Measurements from ENCODE around the gene CALML4.
"Not testable (repeated sequence)": the region's sequence is repeated elsewhere in the genome, so short reads cannot be mapped to it uniquely, and the experiment has no call there.

CALML4 gene

DNA sequence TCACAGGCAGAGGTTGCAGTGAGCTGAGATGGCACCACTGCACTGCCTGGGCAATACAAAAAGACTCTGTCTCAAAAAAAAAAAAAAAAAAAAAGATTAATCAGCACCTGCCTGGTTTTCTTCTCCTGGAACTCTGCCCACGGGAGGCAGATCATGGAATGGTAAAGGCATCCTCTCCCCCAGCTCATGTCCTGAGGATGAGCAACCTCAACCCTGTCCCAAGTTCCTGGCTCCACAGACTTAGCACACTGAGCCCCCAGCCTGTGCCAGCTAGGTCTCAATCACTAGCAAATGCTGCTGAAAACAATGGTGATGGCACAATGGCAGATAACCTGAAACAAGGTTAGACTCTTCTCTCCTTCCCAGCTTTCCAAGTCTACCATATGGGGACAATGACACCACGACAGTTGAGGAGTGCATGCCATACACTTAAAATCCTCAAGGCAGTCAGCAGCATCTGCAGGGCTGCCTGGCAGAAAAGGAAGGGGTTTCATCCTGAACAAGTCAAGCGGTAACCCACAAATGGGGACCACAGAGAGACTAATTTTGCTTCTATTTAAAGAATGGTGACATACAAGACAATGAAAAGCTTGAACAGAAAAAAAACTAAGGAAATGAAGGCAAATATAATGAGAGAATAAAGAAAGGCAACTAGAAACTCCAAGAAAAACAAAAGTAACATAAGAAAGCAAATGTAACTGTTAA, 19.6 kb upstream of the CALML4 start:
- no peak for DNase-seq (ENCODE audit: low spot score)

DNA sequence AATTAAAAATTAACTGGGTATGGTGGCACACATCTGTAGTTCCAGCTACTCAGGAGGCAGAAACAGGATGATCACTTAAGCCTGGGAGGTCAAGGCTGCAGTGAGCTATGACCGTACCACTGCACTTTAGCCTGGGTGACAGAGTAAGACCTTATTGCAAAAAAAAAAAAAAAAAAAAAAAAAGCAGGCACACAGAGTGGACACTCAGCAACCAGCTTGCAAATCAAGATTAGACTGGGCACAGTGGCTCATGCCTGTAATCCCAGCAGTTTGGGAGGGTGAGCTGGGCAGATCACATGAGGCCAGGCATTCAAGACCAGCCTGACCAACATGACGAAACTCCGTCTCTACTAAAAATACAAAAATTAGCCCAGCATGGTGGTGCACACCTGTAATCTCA, 19.0 kb upstream of the CALML4 start:
- no peak for DNase-seq (ENCODE audit: low spot score)

DNA sequence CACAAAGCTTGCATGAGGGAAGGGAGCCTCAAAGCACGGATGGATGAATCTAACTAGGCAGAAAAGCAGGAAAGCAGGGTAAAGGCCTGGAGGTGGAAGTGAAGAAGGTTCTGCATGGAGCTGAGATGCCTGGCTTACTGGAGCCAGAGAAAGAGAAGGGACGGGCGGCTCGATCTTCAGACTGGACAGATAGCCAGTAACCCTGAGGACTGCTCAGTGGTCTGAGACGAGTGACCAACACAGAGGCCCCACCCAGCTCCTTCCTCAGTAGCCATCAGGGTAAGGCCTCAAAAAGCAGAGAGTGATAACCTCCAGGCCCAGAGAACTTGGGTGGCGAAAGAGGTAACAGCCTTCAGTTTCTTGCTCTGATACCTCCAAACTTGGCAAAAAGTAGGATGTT, 18.0 kb upstream of the CALML4 start:
- DNase-seq (ENCODE audit: low spot score), result no peak

DNA sequence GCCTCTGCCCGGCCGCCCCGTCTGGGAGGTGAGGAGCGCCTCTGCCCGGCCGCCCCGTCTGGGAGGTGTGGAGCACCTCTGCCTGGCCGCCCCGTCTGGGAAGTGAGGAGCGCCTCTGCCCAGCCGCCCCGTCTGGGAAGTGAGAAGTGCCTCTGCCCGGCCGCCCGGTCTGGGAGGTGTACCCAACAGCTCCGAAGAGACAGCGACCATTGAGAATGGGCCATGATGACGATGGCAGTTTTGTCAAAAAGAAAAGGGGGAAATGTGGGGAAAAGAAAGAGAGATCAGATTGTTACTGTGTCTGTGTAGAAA, 17.3 kb upstream of the CALML4 start:
- DNase-seq (ENCODE audit: low spot score), result not testable (repeated sequence)

DNA sequence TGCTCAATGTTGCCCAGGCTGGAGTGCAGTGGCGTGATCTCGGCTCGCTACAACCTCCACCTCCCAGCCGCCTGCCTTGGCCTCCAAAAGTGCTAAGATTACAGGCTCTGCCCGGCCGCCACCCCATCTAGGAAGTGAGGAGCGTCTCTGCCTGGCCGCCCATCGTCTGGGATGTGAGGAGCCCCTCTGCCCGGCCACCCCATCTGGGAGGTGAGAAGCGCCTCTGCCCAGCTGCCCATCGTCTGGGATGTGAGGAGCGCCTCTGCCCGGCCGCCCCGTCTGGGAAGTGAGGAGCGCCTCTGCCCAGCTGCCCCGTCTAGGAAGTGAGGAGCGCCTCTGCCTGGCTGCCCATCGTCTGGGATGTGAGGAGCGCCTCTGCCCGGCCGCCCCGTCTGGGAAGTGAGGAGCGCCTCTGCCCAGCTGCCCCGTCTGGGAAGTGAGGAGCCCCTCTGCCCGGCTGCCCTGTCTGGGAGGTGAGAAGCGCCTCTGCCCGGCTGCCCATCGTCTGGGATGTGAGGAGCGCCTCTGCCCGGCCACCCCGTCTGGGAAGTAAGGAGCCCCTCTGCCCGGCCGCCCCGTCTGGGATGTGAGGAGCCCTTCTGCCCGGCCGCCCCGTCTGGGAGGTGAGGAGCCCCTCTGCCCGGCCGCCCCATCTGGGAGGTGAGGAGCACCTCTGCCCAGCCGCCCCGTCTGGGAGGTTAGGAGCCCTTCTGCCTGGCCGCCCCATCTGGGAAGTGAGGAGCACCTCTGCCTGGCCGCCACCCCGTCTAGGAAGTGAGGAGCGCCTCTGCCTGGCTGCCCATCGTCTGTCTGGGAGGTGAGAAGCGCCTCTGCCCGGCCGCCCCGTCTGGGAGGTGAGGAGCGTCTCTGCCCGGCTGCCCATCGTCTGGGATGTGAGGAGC, 16.6 kb upstream of the CALML4 start:
- not testable (repeated sequence) for DNase-seq (ENCODE audit: low spot score)

DNA sequence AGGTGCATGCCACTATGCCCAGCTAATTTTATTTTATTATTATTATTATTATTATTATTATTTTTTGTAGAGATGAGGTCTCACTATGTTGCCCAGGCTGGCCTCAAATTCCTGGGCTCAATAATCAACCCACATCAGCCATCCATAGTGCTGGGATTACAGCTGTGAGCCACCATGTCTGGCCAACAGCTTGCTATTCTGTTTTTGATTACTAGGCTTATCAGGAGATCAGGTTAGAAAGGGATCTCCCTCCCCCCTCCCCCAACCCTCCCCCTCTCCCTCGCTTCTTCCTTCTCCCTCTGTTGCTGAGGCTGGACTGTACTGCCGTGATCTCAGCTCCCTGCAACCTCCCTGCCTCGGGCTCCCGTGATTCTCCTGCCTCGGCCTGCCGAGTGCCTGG, 15.8 kb upstream of the CALML4 start:
- DNase-seq (ENCODE audit: low spot score), result no peak

DNA sequence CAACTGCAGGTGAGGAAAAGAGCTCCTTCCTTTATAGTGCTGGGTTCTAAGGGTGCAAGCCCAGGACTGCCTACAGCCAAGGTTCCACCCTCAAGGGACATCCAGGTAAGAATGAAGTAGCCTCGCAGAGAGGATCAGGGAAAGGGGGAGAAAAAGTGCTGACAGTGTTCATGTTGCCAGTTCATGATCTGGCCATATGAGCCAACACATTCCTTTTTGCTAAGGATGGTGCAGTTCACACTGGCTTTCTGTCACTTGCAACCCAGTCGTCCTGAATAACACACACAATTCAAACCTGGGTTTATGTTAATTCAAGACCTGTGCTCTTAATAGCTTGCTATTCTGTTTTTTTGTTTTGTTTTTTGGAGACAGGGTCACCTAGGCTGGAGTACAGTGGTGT, 15.4 kb upstream of the CALML4 start:
- no peak for DNase-seq (ENCODE audit: low spot score)

DNA sequence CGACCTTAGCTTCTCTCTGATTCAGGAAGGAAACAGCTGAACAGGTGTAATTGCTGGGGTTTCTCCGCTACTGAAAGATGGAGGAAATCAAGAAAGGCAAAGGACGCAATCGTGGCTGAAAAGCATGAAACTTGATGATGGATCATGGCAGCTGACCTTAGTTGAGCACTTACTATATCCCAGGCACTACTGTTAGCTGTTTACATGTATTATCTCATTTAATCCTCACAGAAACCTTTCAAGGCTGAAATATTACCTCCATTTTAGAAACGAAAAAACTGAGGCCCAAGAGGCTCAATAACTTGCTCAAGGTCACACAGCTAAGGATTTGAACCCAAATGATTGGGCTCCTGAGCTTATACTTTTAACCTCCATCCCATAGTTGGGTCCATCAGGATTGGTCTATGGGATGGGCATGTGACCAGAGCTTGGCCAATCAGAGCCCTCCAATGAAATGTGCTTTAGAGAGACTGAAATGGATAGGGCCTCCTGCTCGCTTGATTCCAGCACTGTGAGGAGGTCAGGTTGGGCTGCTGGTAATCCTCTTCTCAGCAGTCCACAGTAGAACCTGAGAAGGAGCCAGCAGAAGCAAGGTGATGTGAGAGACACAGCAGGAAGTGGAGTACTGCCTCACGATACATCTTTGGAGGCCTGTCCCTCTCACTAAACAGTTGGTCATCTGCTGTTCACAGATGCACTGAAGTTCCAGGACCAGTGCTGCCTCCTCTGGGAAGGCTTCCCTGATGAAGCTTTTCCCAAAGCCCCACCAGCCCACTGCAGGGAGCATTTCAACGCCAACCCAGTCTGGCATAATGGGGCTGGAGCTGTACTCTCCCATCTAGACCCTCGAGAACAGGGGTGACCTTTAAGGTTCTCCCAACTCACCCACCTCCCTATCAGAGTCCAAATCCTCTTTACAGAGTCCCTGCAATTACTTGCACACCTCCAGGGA, 14.0 kb upstream of the CALML4 start:
- DNase-seq (ENCODE audit: low spot score), result no peak

DNA sequence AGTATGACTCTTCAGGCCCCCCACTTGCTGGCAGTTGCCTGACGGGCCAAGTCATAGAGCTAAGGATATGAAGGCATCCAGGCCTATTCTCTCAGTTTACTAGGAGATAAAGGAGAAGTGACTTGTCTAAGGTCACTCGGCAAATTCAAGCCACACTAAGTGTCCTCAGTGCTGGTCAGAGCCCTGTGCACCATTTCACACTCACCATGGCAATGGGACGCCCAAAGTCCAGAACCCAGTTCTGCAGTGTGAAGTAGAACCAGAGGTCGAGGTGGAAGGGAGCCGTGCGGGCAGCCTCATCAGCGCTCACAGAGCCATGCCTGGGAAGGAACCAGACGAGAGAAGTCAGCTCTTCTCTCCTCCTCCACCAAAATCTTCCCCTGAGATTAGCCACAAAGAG, 13.2 kb upstream of the CALML4 start:
- no peak for DNase-seq (ENCODE audit: low spot score)

DNA sequence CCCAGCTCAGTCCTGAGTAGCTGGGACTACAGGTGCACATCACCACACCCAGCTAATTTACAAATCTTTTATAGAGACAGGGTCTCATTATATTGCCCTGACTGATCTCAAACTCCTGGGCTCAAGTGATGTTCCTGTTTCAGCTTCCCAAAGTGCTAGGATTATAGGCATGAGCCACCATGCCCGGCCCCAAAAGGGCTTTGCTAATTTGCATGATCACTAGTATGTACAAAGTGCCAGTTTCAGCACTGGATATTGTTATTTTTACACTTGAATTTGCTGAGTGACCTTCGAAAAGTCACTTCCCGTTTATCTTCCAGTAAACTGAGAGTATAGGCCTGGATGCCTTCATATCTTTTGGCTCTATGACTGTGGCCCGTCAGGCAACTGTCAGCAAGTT, 12.2 kb upstream of the CALML4 start:
- DNase-seq (ENCODE audit: low spot score), result no peak

DNA sequence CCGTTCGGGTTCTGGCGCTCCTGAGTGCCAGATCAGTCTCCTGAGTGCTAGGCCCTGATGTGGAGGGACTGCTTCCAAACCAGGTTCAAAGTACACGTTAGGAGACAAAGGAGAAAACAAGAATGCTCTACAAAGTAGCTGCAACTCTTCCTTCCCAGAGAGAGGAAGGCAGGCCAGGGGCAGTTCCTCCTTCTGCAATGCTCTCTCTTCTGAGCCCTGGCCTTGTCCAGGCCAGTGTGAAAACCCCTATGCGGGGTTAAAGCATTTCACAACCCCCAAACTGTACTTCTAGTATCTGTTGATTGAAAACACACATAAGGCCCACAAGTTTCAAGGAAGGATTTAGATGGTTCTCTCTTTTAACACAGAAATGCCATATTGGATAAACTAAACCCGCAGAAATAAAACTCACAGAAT, 9.7 kb upstream of the CALML4 start:
- DNase-seq (ENCODE audit: low spot score), result no peak

DNA sequence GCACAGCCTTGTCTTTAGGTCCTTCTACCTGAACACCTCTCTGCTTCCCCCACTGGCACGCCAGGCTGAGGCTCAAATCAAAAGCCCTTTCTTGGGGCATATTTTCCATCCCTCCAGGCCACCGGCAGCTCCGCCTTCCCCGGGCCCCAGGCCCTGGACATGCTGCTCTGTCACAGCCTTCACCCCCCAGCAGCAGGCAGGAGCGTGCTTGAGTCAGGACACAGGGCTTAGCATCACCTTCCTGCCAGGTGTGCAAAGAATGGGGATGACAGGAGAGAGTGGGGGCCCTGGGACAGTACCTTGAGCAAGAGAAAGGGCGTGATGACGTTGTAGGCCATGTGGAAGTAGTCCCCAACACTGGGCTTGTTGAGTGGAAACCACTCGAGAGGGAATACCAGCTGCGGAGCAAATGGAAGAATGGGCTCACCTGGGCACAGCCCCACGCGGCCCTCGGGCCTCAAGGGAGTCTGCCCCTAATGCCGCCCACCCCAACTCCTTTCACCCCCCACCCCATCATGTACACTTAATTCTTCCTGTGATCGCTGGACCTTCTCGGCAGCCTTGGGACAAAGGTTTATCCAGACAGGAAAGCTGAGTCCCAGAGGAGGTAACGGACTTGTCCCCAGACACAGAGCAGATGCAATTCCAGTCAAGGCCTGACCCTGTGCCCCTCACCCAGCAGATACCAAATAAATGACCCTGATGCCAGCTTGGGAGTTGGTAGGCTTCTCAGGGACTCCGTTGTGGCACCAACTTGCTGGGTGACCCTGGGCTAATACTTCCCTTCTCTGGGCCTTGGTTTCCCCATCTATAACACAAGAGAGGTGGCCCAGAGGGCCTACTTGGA, 9.1 kb upstream of the CALML4 start:
- DNase-seq (ENCODE audit: low spot score), result no peak

DNA sequence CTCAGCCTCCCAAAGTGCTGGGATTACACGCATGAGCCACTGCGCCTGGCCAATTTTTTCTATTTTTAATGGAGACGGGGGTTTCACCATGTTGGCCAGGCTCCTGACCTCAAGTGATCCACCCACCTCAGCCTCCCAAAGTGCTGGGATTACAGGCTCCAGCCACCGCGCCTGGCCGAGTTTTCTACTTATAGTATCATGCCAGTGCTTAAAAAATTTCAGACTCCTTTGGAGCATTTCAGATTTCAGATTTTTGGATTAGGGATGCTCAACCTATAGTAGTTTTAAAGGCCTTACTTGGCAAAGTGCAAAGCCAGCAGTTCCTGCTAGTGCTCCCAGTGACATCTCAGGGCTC, 8.3 kb upstream of the CALML4 start:
- DNase-seq (ENCODE audit: low spot score), result not testable (repeated sequence)

DNA sequence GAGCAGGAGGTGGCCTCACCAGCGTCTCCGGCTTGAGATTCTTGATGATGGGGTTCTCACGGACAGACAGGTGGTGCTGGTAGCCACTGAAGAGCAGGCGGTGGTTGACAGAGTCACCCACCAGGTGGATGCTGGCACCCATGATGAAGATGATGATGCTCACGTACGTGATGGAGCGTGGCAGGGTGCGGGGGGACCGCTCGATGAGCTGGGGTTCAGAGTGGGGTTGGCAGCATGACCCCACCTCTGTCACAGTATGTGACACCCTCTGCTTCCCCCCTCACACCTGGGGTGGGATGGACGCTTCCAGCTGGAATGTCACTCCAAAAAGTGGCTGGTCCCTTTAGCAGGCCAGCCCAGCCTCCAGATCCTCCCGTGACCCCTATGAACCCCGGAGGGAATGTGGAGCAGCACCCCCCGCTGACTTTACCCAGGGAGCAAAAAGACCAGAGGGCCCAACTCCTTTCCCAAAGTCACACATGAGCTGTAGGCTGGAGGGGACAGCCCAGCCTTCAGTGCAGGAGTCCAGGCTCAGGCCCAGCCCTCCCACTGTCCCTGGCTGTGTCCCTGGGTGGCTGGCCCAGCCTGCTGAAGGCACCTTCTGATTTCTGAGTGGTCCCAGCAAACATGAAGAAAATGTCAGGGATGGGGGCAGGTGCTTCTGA, 6.7 kb upstream of the CALML4 start:
- no peak for DNase-seq (ENCODE audit: low spot score)

DNA sequence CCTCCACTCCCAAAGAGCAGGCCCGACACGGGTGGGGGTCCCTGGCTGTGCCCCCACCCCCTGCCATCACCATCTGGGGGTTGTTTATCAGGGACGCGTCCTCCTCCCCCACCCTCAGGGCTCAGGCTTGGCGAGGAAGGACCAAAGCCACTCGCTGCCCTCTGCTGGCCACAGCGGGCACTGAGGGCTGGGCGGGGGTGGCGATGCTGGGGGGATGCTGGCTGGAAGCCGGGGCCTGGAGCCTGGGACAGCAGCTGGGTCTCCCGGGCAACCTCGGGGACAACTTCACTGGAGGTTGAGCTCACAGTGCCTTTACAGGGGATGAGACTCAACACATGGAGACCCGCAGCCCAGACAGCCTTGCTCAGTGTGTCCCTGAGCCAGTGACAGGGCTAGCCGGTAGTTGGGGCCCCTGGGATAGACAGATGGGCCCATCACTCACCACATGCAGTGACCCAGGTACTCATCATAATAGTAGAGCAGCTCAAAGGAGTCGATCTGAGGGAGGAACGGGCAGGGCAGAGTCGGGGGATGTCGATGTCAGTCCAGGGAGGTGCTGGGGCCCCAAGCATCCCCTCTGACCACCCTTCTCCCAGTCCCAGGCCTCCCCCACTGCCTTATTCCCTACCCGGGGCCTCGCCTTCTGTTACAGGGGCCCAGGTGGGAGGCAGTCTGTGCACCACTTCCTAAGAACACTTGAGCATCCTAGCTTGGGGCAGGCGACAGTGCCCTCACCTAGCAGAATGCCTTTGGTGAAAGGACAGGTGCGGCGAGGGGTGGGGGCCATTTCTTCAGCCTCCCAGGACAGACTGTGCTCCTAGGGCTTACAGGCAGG, 5.9 kb upstream of the CALML4 start:
- DNase-seq (ENCODE audit: low spot score), result peak; percentile 36

DNA sequence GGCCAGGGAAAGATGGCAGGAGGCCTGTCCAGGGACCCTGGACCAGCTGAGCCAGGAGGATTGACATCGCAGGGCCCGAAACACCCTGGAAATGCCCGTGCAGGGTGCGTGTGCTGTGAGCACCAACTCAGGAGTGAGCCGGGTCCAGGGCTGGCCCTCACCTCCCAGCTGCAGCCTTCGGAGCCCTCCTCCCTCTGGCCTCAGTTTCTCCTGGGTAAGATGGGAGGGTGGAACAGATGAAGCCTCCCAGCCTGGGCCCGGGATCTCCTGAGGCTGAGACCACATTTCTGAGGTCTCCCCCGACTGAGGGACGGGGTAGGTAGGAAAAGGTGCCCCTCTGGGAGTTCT, 5.3 kb upstream of the CALML4 start:
- no peak for DNase-seq (ENCODE audit: low spot score)

DNA sequence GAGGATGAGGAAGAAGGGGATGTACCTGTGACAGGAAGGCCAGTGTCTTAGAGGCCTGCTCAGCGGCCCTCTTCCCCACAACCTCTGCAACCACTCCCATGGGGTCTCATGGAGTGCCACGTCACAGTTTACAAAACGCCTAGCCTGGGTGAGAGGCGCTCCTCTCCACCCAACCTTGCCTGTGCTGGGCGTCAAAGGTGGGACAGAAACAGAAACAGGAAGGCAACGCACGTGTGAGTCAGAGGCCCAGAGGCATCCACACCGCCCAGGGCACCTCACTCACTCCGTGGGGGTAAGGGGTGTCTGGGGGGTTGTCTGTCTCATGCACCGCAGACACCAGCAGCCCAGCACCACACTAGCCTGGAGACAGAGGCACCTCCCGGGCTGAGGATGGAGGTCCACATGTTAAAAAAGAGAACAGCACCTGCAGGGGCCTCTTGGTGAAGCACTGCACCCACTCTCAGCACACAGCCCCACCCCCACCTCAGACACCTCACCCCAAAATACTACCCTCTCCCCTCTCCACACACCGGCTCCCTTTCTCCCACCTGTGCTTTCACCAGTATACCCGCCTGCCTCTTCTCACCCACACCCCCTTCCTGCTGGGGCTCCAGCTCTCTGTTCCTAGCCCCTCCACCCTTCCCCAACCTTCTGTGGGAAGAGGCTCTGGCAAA, 4.7 kb upstream of the CALML4 start:
- peak; percentile 32 for DNase-seq (ENCODE audit: low spot score)

DNA sequence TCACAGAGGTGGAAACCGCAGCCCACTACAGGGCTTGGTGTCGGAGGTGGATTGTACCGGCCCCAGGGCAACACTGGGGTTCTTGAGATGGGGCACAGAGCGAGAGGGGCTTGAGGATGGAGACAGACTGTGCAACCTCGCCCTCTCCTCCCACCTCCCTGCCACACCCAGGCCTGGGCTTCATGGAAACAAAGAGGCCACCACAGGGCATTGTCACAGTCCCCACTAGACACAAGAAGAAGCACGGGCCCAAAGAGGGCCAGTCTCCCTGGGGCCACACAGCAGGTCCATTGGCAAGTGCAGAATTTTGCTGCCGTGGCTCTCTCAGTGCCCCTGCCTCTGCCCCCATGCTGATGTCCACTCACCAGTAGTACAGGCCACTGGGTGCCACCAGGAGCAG, 4.1 kb upstream of the CALML4 start:
- DNase-seq (ENCODE audit: low spot score), result no peak

DNA sequence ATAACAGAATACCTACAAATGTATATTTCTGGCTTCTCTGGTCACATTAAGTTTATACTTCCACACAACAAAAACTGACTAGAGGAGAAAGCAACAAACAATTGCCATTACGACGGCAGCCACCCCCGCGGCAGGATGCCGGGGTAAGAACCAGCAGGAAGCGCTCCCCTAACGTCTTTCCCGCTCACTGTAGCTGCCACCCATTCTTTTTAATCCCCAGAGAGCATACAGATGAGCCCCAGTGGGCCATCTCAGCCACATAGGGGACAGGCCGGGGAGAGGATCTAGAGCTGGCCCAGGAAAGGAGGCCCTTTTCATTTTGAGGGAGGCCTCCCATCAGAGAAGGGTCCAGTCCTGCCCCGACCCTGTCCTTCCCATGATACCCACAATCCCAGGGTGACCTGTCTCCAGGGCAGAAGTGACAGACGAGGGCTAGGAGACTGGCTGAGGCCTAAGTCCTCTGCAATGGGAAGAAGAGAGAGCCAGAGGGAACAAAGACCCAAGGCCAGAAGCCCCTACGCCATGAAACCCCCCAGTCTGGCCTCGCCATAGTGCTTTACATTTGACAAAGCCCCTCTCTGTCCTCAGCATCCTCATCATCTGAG, 3.6 kb upstream of the CALML4 start:
- no peak for DNase-seq (ENCODE audit: low spot score)
